Measurements from ENCODE around the gene CAPN3.

Gene CAPN3

DNA sequence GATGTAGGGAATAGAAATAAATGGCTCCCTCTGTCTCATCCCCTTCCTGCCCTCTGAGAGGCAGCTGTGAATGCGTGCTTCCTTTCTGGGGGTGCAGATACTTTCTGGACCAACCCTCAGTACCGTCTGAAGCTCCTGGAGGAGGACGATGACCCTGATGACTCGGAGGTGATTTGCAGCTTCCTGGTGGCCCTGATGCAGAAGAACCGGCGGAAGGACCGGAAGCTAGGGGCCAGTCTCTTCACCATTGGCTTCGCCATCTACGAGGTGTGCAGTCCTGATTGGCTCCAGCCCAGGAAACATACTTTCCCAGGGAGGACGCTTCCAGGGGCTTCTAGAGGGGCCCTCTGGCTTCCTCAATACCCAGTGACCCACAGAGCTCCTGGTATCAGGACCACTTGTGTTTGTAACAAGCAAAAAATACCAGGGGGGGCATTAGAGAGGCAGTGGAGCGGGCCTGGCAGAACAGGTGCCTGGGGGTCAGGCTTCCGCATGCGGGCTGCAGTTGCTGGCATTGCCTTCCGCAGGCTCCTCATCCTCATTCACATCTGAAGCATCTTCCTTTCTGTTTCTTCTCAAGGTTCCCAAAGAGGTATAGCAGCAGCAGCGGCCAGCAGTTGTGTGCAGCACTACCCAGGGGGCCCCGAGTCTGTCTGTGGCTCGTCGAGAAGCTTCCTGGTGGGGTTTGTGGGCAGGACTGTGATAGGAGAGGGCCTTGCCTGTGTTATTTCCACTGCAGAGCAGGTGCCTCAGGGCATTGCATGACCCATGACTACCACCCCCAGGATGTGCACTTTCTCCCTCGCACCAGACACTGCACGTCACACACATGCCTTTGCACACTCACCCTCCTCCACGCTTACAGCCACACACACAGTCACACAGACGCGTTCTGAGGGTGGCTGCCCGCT is 42.5 kb downstream of the CAPN3 start:
- no peak for TF ChIP-seq CSDC2 (CRISPR knock-in tag; IDR thresholded peaks at IDR 0.05)
- TF ChIP-seq ZFP30 (CRISPR knock-in tag; IDR thresholded peaks at IDR 0.05) = no peak
- no peak for TF ChIP-seq ZNF70 (CRISPR knock-in tag; IDR thresholded peaks at IDR 0.05)
- TF ChIP-seq BACH2 (CRISPR knock-in tag; IDR thresholded peaks at IDR 0.05; ENCODE audit: borderline replicate concordance) = no peak
- no peak for TF ChIP-seq RARB (CRISPR knock-in tag; IDR thresholded peaks at IDR 0.05)
- no peak for TF ChIP-seq ISL1 (CRISPR knock-in tag; IDR thresholded peaks at IDR 0.05)
- no peak for TF ChIP-seq ZC3H10 (CRISPR knock-in tag; IDR thresholded peaks at IDR 0.05)
- no peak for TF ChIP-seq OSR1 (CRISPR knock-in tag; IDR thresholded peaks at IDR 0.05)
- no peak for TF ChIP-seq ZNF565 (CRISPR knock-in tag; conservative IDR thresholded peaks at IDR 0.05; ENCODE audit: low read depth)
- TF ChIP-seq ARNTL (CRISPR knock-in tag; IDR thresholded peaks at IDR 0.05; ENCODE audit: borderline replicate concordance, low read depth) = no peak
- no peak for TF ChIP-seq TOX (CRISPR knock-in tag; IDR thresholded peaks at IDR 0.05; ENCODE audit: borderline replicate concordance)
- no peak for TF ChIP-seq ZFP3 (CRISPR knock-in tag; IDR thresholded peaks at IDR 0.05)
- no peak for ATAC-seq

DNA sequence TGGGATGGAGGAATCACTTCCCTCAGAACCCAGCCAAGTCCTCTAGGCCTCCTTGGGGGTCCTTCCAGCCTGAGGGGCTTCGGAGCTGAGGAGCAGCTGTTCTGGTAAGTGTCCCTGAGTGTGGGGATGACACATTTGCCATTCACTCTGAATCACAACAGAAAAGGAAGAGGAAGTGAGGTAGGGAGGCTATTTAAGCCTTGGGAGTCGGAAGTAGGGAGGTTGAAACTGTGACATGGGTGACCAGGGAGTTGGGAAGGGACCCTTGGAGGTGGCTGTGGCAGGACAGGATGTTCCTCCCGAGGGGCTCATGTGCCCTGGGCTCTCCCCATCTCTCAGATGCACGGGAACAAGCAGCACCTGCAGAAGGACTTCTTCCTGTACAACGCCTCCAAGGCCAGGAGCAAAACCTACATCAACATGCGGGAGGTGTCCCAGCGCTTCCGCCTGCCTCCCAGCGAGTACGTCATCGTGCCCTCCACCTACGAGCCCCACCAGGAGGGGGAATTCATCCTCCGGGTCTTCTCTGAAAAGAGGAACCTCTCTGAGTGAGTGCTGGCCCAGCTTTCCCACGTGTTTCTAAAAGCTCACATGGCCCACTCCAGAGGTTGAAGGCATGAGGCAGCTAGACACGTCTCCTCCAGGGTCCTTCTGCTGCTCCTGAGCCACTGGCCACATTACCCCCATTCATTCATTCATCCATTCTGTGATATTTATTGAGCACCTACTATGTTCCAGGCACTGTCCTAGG is 43.3 kb downstream of the CAPN3 start:
- no peak for ATAC-seq

DNA sequence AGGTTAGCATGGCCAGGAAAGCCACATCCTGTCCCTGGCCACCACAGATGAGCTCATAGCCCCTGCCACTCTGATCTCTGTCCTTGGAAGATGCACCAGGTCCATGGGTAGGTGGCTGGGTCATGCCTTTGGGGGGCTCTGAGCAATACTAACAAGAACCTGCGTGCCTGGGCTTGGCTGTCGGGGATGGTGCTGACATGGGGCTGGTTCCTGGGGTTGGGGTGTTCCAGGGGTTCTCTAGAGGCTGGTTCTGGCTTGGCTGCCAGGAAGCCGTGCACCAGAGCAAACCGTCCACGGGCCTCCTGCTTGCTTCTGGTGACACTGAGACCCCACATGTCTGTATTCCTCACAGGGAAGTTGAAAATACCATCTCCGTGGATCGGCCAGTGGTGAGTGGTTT is 44.1 kb downstream of the CAPN3 start:
- no peak for ATAC-seq

More for the DNA sequence above, 43.3 kb downstream of the CAPN3 start:
- TF ChIP-seq, protein P1, sequence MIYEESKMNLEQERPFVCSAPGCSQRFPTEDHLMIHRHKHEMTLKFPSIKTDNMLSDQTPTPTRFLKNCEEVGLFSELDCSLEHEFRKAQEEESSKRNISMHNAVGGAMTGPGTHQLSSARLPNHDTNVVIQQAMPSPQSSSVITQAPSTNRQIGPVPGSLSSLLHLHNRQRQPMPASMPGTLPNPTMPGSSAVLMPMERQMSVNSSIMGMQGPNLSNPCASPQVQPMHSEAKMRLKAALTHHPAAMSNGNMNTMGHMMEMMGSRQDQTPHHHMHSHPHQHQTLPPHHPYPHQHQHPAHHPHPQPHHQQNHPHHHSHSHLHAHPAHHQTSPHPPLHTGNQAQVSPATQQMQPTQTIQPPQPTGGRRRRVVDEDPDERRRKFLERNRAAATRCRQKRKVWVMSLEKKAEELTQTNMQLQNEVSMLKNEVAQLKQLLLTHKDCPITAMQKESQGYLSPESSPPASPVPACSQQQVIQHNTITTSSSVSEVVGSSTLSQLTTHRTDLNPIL (CRISPR knock-in tag; IDR thresholded peaks at IDR 0.05; ENCODE audit: low read depth) = no peak
- TF ChIP-seq GLIS3 (CRISPR knock-in tag; IDR thresholded peaks at IDR 0.05) (no peak), ZFP30 (CRISPR knock-in tag; IDR thresholded peaks at IDR 0.05) (no peak), OSR1 (CRISPR knock-in tag; IDR thresholded peaks at IDR 0.05) (no peak), CSDC2 (CRISPR knock-in tag; IDR thresholded peaks at IDR 0.05) (no peak), ZNF8 (CRISPR knock-in tag; IDR thresholded peaks at IDR 0.05) (no peak), ESRRG (CRISPR knock-in tag; IDR thresholded peaks at IDR 0.05) (no peak), BACH2 (CRISPR knock-in tag; IDR thresholded peaks at IDR 0.05; ENCODE audit: borderline replicate concordance) (no peak), ISL1 (CRISPR knock-in tag; IDR thresholded peaks at IDR 0.05) (no peak), ARNTL (CRISPR knock-in tag; IDR thresholded peaks at IDR 0.05; ENCODE audit: borderline replicate concordance, low read depth) (no peak), ZNF70 (CRISPR knock-in tag; IDR thresholded peaks at IDR 0.05) (no peak), SNAI2 (CRISPR knock-in tag; IDR thresholded peaks at IDR 0.05) (no peak), TOX (CRISPR knock-in tag; IDR thresholded peaks at IDR 0.05; ENCODE audit: borderline replicate concordance) (no peak), TCF4 (CRISPR knock-in tag; IDR thresholded peaks at IDR 0.05; ENCODE audit: borderline replicate concordance) (no peak), PPARA (CRISPR knock-in tag; IDR thresholded peaks at IDR 0.05; ENCODE audit: borderline replicate concordance) (no peak), RARB (CRISPR knock-in tag; IDR thresholded peaks at IDR 0.05) (no peak), ZNF565 (CRISPR knock-in tag; conservative IDR thresholded peaks at IDR 0.05; ENCODE audit: low read depth) (no peak)
- TF ChIP-seq, protein P2, sequence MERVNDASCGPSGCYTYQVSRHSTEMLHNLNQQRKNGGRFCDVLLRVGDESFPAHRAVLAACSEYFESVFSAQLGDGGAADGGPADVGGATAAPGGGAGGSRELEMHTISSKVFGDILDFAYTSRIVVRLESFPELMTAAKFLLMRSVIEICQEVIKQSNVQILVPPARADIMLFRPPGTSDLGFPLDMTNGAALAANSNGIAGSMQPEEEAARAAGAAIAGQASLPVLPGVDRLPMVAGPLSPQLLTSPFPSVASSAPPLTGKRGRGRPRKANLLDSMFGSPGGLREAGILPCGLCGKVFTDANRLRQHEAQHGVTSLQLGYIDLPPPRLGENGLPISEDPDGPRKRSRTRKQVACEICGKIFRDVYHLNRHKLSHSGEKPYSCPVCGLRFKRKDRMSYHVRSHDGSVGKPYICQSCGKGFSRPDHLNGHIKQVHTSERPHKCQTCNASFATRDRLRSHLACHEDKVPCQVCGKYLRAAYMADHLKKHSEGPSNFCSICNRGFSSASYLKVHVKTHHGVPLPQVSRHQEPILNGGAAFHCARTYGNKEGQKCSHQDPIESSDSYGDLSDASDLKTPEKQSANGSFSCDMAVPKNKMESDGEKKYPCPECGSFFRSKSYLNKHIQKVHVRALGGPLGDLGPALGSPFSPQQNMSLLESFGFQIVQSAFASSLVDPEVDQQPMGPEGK (CRISPR knock-in tag; IDR thresholded peaks at IDR 0.05; ENCODE audit: borderline replicate concordance) = no peak
- TF ChIP-seq, protein P3, sequence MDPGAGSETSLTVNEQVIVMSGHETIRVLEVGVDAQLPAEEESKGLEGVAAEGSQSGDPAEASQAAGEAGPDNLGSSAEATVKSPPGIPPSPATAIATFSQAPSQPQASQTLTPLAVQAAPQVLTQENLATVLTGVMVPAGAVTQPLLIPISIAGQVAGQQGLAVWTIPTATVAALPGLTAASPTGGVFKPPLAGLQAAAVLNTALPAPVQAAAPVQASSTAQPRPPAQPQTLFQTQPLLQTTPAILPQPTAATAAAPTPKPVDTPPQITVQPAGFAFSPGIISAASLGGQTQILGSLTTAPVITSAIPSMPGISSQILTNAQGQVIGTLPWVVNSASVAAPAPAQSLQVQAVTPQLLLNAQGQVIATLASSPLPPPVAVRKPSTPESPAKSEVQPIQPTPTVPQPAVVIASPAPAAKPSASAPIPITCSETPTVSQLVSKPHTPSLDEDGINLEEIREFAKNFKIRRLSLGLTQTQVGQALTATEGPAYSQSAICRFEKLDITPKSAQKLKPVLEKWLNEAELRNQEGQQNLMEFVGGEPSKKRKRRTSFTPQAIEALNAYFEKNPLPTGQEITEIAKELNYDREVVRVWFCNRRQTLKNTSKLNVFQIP (CRISPR knock-in tag; IDR thresholded peaks at IDR 0.05; ENCODE audit: borderline replicate concordance, low read depth) = no peak
- TF ChIP-seq, protein P4, sequence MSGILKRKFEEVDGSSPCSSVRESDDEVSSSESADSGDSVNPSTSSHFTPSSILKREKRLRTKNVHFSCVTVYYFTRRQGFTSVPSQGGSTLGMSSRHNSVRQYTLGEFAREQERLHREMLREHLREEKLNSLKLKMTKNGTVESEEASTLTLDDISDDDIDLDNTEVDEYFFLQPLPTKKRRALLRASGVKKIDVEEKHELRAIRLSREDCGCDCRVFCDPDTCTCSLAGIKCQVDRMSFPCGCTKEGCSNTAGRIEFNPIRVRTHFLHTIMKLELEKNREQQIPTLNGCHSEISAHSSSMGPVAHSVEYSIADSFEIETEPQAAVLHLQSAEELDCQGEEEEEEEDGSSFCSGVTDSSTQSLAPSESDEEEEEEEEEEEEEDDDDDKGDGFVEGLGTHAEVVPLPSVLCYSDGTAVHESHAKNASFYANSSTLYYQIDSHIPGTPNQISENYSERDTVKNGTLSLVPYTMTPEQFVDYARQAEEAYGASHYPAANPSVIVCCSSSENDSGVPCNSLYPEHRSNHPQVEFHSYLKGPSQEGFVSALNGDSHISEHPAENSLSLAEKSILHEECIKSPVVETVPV (CRISPR knock-in tag; IDR thresholded peaks at IDR 0.05) = no peak

More for the DNA sequence above, 44.1 kb downstream of the CAPN3 start:
- TF ChIP-seq TOX (CRISPR knock-in tag; IDR thresholded peaks at IDR 0.05; ENCODE audit: borderline replicate concordance) (no peak), GLIS3 (CRISPR knock-in tag; IDR thresholded peaks at IDR 0.05) (no peak), ISL1 (CRISPR knock-in tag; IDR thresholded peaks at IDR 0.05) (no peak), ZC3H10 (CRISPR knock-in tag; IDR thresholded peaks at IDR 0.05) (no peak)
- TF ChIP-seq, protein P5, sequence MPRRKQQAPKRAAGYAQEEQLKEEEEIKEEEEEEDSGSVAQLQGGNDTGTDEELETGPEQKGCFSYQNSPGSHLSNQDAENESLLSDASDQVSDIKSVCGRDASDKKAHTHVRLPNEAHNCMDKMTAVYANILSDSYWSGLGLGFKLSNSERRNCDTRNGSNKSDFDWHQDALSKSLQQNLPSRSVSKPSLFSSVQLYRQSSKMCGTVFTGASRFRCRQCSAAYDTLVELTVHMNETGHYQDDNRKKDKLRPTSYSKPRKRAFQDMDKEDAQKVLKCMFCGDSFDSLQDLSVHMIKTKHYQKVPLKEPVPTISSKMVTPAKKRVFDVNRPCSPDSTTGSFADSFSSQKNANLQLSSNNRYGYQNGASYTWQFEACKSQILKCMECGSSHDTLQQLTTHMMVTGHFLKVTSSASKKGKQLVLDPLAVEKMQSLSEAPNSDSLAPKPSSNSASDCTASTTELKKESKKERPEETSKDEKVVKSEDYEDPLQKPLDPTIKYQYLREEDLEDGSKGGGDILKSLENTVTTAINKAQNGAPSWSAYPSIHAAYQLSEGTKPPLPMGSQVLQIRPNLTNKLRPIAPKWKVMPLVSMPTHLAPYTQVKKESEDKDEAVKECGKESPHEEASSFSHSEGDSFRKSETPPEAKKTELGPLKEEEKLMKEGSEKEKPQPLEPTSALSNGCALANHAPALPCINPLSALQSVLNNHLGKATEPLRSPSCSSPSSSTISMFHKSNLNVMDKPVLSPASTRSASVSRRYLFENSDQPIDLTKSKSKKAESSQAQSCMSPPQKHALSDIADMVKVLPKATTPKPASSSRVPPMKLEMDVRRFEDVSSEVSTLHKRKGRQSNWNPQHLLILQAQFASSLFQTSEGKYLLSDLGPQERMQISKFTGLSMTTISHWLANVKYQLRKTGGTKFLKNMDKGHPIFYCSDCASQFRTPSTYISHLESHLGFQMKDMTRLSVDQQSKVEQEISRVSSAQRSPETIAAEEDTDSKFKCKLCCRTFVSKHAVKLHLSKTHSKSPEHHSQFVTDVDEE (CRISPR knock-in tag; IDR thresholded peaks at IDR 0.05) = no peak
